Endothelial cell of umbilical vein (primary cell): Measurements from ENCODE around the gene EEF1AKMT2. TPM values are rescaled to one million over a fixed set of nuclear protein-coding genes. Genes with fewer than 3 reads are reported as not detected.

Source experiments
- BruUV-seq: library from RNA; stranded (reverse); fragments of 400-500 nt; replicated peaks from 2 replicates; lab custom pipeline; 2021; lab: Mats Ljungman, UMichigan
- CTCF ChIA-PET: fragments of 300-600, 350-600 bp; sonication (Branson Sonifier 250); formaldehyde crosslinking; loops from one replicate; lab custom pipeline; 2021; ENCODE audit warnings: antibody characterized with exemption, inconsistent platforms; lab: Charles Lee
- POLR2A ChIA-PET: fragments of 300-600, 350-600 bp; sonication (Branson Sonifier 250); formaldehyde crosslinking; loops from one replicate; lab custom pipeline; 2021; ENCODE audit warnings: antibody characterized with exemption, inconsistent platforms; lab: Charles Lee
- DNase-seq: peaks from one replicate; pipeline ENCODE4 v3.0.0-alpha.2; 2011; ENCODE audit warnings: low read depth, low spot score
- FAIRE-seq: peaks from 2 replicates; lab custom pipeline; 2011; peaks lifted over from hg19 to GRCh38; lab: Jason Lieb, UNC
- H2AFZ ChIP-seq: 2 replicates; pipeline ENCODE4 v1.6.0; 2012; ENCODE audit warnings: low read depth, low read length, control low read depth, inconsistent platforms
- H3K27ac ChIP-seq: 2 replicates; pipeline ENCODE4 v1.5.1; 2011; ENCODE audit warnings: low read depth, mild to moderate bottlenecking, control low read depth, low read length, moderate library complexity; ENCODE audit not compliant: insufficient read depth
- H3K27me3 ChIP-seq, 2 experiments: 2 replicates each; pipeline versions ENCODE4 v1.6.0 to v1.6.1; 2011; ENCODE audit warnings: low read length in 2 of 2, mixed read lengths in 1 of 2; ENCODE audit not compliant: control insufficient read depth in 2 of 2, insufficient read depth in 2 of 2
- H3K36me3 ChIP-seq, 2 experiments: 2 replicates in 1 of 2; 3 replicates in 1 of 2; pipeline ENCODE4 v1.5.1; 2011; ENCODE audit warnings: low read length in 2 of 2, mild to moderate bottlenecking in 1 of 2, moderate library complexity in 1 of 2; ENCODE audit not compliant: control insufficient read depth in 2 of 2, insufficient read depth in 2 of 2; ENCODE audit errors: extremely low read depth in 1 of 2
- H3K4me1 ChIP-seq: 3 replicates; pipeline ENCODE4 v1.5.1; 2011; ENCODE audit warnings: mild to moderate bottlenecking, low read length; ENCODE audit not compliant: control insufficient read depth, insufficient read depth; ENCODE audit errors: extremely low read depth
- H3K4me2 ChIP-seq: 2 replicates; pipeline ENCODE4 v1.6.1; 2011; ENCODE audit warnings: low read length, control low read depth, mixed read lengths; ENCODE audit not compliant: insufficient read depth
- H3K4me3 ChIP-seq, 3 experiments: fragments of 200-600 bp in 1 of 3; sonication (generic), shearing (Covaris generic) in 1 of 3; replicated peaks in 1 of 3; 2 replicates each; pipeline ENCODE4 v1.5.1; 2011 to 2016; ENCODE audit warnings: control low read depth in 3 of 3, low read length in 3 of 3, mild to moderate bottlenecking in 2 of 3, inconsistent platforms in 1 of 3, low read depth in 1 of 3, moderate library complexity in 1 of 3; ENCODE audit not compliant: insufficient read depth in 1 of 3
- H3K79me2 ChIP-seq: 2 replicates; pipeline ENCODE4 v1.6.0; 2012; ENCODE audit warnings: low read length, inconsistent platforms; ENCODE audit not compliant: control insufficient read depth, insufficient read depth
- H3K9ac ChIP-seq: replicated peaks from 2 replicates; pipeline ENCODE3; 2011; ENCODE audit warnings: low read length, control low read depth; ENCODE audit not compliant: insufficient read depth; ENCODE audit errors: extremely low read depth
- H3K9me1 ChIP-seq: replicated peaks from 3 replicates; pipeline ENCODE4 v1.6.0; 2011; ENCODE audit warnings: mild to moderate bottlenecking, low read length; ENCODE audit not compliant: control insufficient read depth, insufficient read depth; ENCODE audit errors: extremely low read depth
- H3K9me3 ChIP-seq: replicated peaks from 2 replicates; pipeline ENCODE4 v1.5.1; 2012; ENCODE audit warnings: low read length, inconsistent platforms; ENCODE audit not compliant: control insufficient read depth, insufficient read depth
- H4K20me1 ChIP-seq: replicated peaks from 2 replicates; pipeline ENCODE3; 2011; ENCODE audit warnings: mild to moderate bottlenecking, low read length; ENCODE audit not compliant: control insufficient read depth, insufficient read depth; ENCODE audit errors: extremely low read depth
- CTCF ChIP-seq, 2 donors: IDR thresholded peaks; 1 replicate in 1 of 2; 2 replicates in 1 of 2; pipeline ENCODE4 v1.5.1; 2011; ENCODE audit warnings: low read length in 2 of 2, mild to moderate bottlenecking in 2 of 2, moderate library complexity in 2 of 2, control low read depth in 1 of 2, inconsistent platforms in 1 of 2, low read depth in 1 of 2; ENCODE audit not compliant: insufficient read depth in 1 of 2; ENCODE audit errors: extremely low read depth in 1 of 2
- EZH2 ChIP-seq: IDR thresholded peaks from 2 replicates; pipeline ENCODE4 v1.6.1; 2012; ENCODE audit warnings: borderline replicate concordance, low read depth, mild to moderate bottlenecking, moderate library complexity, low read length, inconsistent platforms; ENCODE audit not compliant: severe bottlenecking
- FOS ChIP-seq: IDR thresholded peaks from 2 replicates; pipeline ENCODE4 v1.6.1; 2011; ENCODE audit warnings: mild to moderate bottlenecking, low read length, moderate library complexity, borderline replicate concordance; ENCODE audit not compliant: insufficient read depth
- GATA2 ChIP-seq: IDR thresholded peaks from 2 replicates; pipeline ENCODE4 v1.7.0; 2011; ENCODE audit warnings: low read depth, mild to moderate bottlenecking, moderate library complexity, mixed read lengths, low read length; ENCODE audit not compliant: insufficient read length, insufficient read depth
- JUN ChIP-seq: IDR thresholded peaks from 2 replicates; pipeline ENCODE4 v1.6.1; 2011; ENCODE audit warnings: borderline replicate concordance, low read depth; ENCODE audit not compliant: insufficient read length, insufficient read depth
- MAX ChIP-seq: IDR thresholded peaks from 2 replicates; pipeline ENCODE4 v1.6.1; 2011; ENCODE audit not compliant: insufficient read depth, insufficient read length
- MYC ChIP-seq: IDR thresholded peaks from one replicate; pipeline ENCODE4 v1.6.1; 2011; ENCODE audit warnings: mild to moderate bottlenecking, low read depth, low read length
- POLR2A ChIP-seq: IDR thresholded peaks from 2 replicates; pipeline ENCODE4 v1.6.1; 2012; ENCODE audit warnings: low read depth, mild to moderate bottlenecking, control low read depth, low read length
- POLR2AphosphoS5 ChIP-seq: IDR thresholded peaks from 2 replicates; pipeline ENCODE4 v1.6.1; 2012; ENCODE audit warnings: low read depth, mild to moderate bottlenecking, control low read depth, low read length, moderate library complexity; ENCODE audit not compliant: insufficient read depth
- dilution Hi-C: fragments of 300-500 bp; cut with MboI; formaldehyde crosslinking; loops from one replicate; pipeline ENCODE4 v1.15.0; 2019; ENCODE audit warnings: low sequenced_read_pairs; ENCODE audit not compliant: extremely low pct_ligation_motif_present
- intact Hi-C: fragments of 100-400 bp; cut with micrococcal nuclease; formaldehyde crosslinking; loops from one replicate; pipeline ENCODE4 v1.10.0; 2022
- polyA plus RNA-seq, 4 experiments: library from polyadenylated mRNA; depleted of rRNA in 3 of 4; stranded (reverse) in 3 of 4; unstranded in 1 of 4; fragments of >200 nt; gene quantifications; 2 replicates each; pipeline versions ENCODE4 v1.2.1 to v1.2.3, GENCODE V29; 2011 to 2012; ENCODE audit warnings: missing spikeins in 1 of 4
- total RNA-seq: library from RNA; stranded (reverse); gene quantifications from 2 replicates; pipeline ENCODE4 v1.2.3, GENCODE V29; 2021

Gene EEF1AKMT2
- total and polyA plus RNA-seq, 2 donors (not counting 3 experiments of a cell fraction or from before 2014, with no cell fraction given): 8.5 to 21.3 TPM

- dilution Hi-C loops: no loop called here
- BruUV-seq: no TSS peak
- intact Hi-C loops: no loop called here
- ChIA-PET POLR2A (no interaction called here), CTCF (interaction anchor here (0.7 to 6.3 kb wide), 6 partner anchors 14 to 299 kb away, joined by 3 to 58 read pairs (median 4); partner anchors contain the start of gene ABRAXAS2)
- Histone ChIP-seq H3K79me2 (no peaks in the 10 kb centered on the region), H3K9me3 (no peaks in the 10 kb centered on the region), H3K4me2 (no peak overlapping the region), H3K36me3 (peaks cover 12 to 22% of the 10 kb centered on the region in 2 experiments), H3K27ac (no peak overlapping the region), H2AFZ (no peak overlapping the region), H3K4me1 (no peaks in the 10 kb centered on the region), H4K20me1 (no peaks in the 10 kb centered on the region), H3K9ac (no peak overlapping the region), H3K27me3 (no peaks in the 10 kb centered on the region), H3K4me3 (no peak overlapping the region), H3K9me1 (no peaks in the 10 kb centered on the region)
- TF ChIP-seq JUN: no peak
- TF ChIP-seq POLR2AphosphoS5: no peak
- no peak for TF ChIP-seq GATA2
- TF ChIP-seq POLR2A: no peak
- TF ChIP-seq FOS: no peak
- no peak for TF ChIP-seq MAX
- TF ChIP-seq MYC: no peak
- no peak for TF ChIP-seq EZH2
- no peak for TF ChIP-seq CTCF (IDR thresholded peaks at IDR 0.05; ENCODE audit: extremely low read depth in 1 of 2, insufficient read depth in 1 of 2, low read depth in 1 of 2, low read length in 2 of 2)
- no peak for FAIRE-seq
- no peak for DNase-seq
These were observed 37.9 kb upstream of the EEF1AKMT2 start for GRCh38 chr10:124829447-124830115.
